Hematopoietic multipotent progenitor cell treated with erythropoietin and hydrocortisone succinate and interleukin-3 and kit ligand, for 8 days (in vitro differentiated cells): ENCODE data around the gene SCUBE2.

Experiments used
- DNase-seq: peaks from one replicate; pipeline ENCODE4 v3.0.0-alpha.2; 2015

The SCUBE2 gene

GRCh38 chr11:9091044-9091922 is at the start of gene SCUBE2:
SCUBE2 (minus strand) TSS chr11:9091599; CDS start chr11:9091528, 71 bp downstream.
- no peak for DNase-seq

- DNase-seq = no peak
Observed at GRCh38 chr11:9141186-9141585, 49.8 kb upstream of the SCUBE2 start.

GRCh38 chr11:9139628-9140357 is 48.4 kb upstream of the SCUBE2 start:
- no peak for DNase-seq

- DNase-seq = no peak
Observed at GRCh38 chr11:9138612-9139579, 47.5 kb upstream of the SCUBE2 start.

GRCh38 chr11:9138133-9138453 is 46.7 kb upstream of the SCUBE2 start:
- DNase-seq = no peak

GRCh38 chr11:9137293-9138132 is 46.1 kb upstream of the SCUBE2 start:
- peak; percentile 62 for DNase-seq

GRCh38 chr11:9136741-9137140 is 45.3 kb upstream of the SCUBE2 start:
- no peak for DNase-seq

- no peak for DNase-seq
Observed at GRCh38 chr11:9133956-9134355, 42.6 kb upstream of the SCUBE2 start.

- no peak for DNase-seq
Observed at GRCh38 chr11:9132203-9132878, 40.9 kb upstream of the SCUBE2 start.

GRCh38 chr11:9130297-9130696 is 38.9 kb upstream of the SCUBE2 start:
- no peak for DNase-seq

GRCh38 chr11:9126636-9127035 is 35.2 kb upstream of the SCUBE2 start:
- no peak for DNase-seq

GRCh38 chr11:9125185-9125886 is 33.9 kb upstream of the SCUBE2 start:
- no peak for DNase-seq

GRCh38 chr11:9123595-9124304 is 32.4 kb upstream of the SCUBE2 start:
- DNase-seq = peak; percentile 7

GRCh38 chr11:9121469-9121796 is 30.0 kb upstream of the SCUBE2 start:
- DNase-seq = no peak

- no peak for DNase-seq
Observed at GRCh38 chr11:9120664-9121468, 29.5 kb upstream of the SCUBE2 start.

GRCh38 chr11:9118277-9118676 is 26.9 kb upstream of the SCUBE2 start:
- DNase-seq = no peak

- DNase-seq = no peak
Observed at GRCh38 chr11:9112075-9112474, 20.7 kb upstream of the SCUBE2 start.

GRCh38 chr11:9109858-9110731 is 18.7 kb upstream of the SCUBE2 start:
- DNase-seq = no peak
